SJSA1 (cell line): ENCODE results near the gene SGF29. TPM values are rescaled to one million over a fixed set of nuclear protein-coding genes. Genes with fewer than 3 reads are reported as not detected.
A peak's percentile ranks its signal among the peaks of the same experiment; 100 is the strongest.
"Not testable (repeated sequence)": the region's sequence is repeated elsewhere in the genome, so short reads cannot be mapped to it uniquely, and the experiment has no call there.

Experiments used
- DNase-seq, 2 experiments: peaks; one replicate each; pipeline ENCODE4 v3.0.0-alpha.2; 2015 to 2020; ENCODE audit warnings: low spot score in 2 of 2, low read depth in 1 of 2
- H3K27ac ChIP-seq: fragments of 250-450 bp; sonication (Bioruptor Pico); 2 replicates; pipeline ENCODE4 v1.5.1; 2020; ENCODE audit warnings: mild to moderate bottlenecking, moderate library complexity
- H3K27me3 ChIP-seq: fragments of 250-450 bp; sonication (Bioruptor Pico); replicated peaks from 2 replicates; pipeline ENCODE4 v1.5.1; 2020; ENCODE audit warnings: mild to moderate bottlenecking, moderate library complexity
- H3K36me3 ChIP-seq: fragments of 250-450 bp; sonication (Bioruptor Pico); 2 replicates; pipeline ENCODE4 v1.5.1; 2020; ENCODE audit warnings: mild to moderate bottlenecking
- H3K4me1 ChIP-seq: fragments of 250-450 bp; sonication (Bioruptor Pico); replicated peaks from 2 replicates; pipeline ENCODE4 v1.6.1; 2021; ENCODE audit warnings: mild to moderate bottlenecking
- H3K4me3 ChIP-seq: fragments of 250-450 bp; sonication (Bioruptor Pico); 2 replicates; pipeline ENCODE4 v1.5.1; 2020; ENCODE audit warnings: mild to moderate bottlenecking
- H3K9me3 ChIP-seq: fragments of 250-450 bp; sonication (Bioruptor Pico); replicated peaks from 2 replicates; pipeline ENCODE4 v1.5.1; 2020; ENCODE audit warnings: mild to moderate bottlenecking
- total RNA-seq: library from RNA; depleted of rRNA; stranded (reverse); fragments of >200 nt; shearing (Covaris generic); gene quantifications from 2 replicates; pipeline ENCODE4 v1.2.3, GENCODE V29; 2014

The SGF29 gene
- total RNA-seq, 1 experiment from 2014 or later, result 20.6 TPM

- no peak overlapping the region for H3K27ac ChIP-seq
- H3K9me3 ChIP-seq, result no peaks in the 10 kb centered on the region
- DNase-seq, result no peak
- no peak overlapping the region for H3K4me3 ChIP-seq
- no peaks in the 10 kb centered on the region for H3K36me3 ChIP-seq
- H3K27me3 ChIP-seq, result 0 out of 2 replicates have a peak, but pooled peaks cover 3% of the 10 kb centered on the region
- H3K4me1 ChIP-seq, result peaks cover 5% of the 10 kb centered on the region; the same call in 1 of the 2 replicates
Observed at GRCh38 chr16:28542646-28543045, 11.1 kb upstream of the SGF29 start.

- no peak for DNase-seq
- Histone ChIP-seq H3K27me3 (0 out of 2 replicates have a peak, but pooled peaks cover 3% of the 10 kb centered on the region), H3K9me3 (no peaks in the 10 kb centered on the region), H3K27ac (no peak overlapping the region), H3K4me3 (no peak overlapping the region), H3K36me3 (no peaks in the 10 kb centered on the region), H3K4me1 (peaks cover 5% of the 10 kb centered on the region; the same call in 1 of the 2 replicates)
Observed at GRCh38 chr16:28543072-28543471, 10.6 kb upstream of the SGF29 start.

GRCh38 chr16:28544998-28545397, 8.7 kb upstream of the SGF29 start:
- H3K36me3 ChIP-seq, result no peaks in the 10 kb centered on the region
- H3K9me3 ChIP-seq, result no peaks in the 10 kb centered on the region
- no peaks in the 10 kb centered on the region for H3K4me1 ChIP-seq
- no peak for DNase-seq
- H3K4me3 ChIP-seq, result no peak overlapping the region
- 0 out of 2 replicates have a peak, but pooled peaks cover 3% of the 10 kb centered on the region for H3K27me3 ChIP-seq
- no peak overlapping the region for H3K27ac ChIP-seq

- not testable (repeated sequence) for DNase-seq, H3K9me3 ChIP-seq, H3K36me3 ChIP-seq, H3K4me3 ChIP-seq, H3K4me1 ChIP-seq, H3K27me3 ChIP-seq, H3K27ac ChIP-seq
Observed at GRCh38 chr16:28545964-28546363, 7.8 kb upstream of the SGF29 start.

- H3K9me3 ChIP-seq, result no peaks in the 10 kb centered on the region
- no peaks in the 10 kb centered on the region for H3K4me1 ChIP-seq
- no peak overlapping the region for H3K27ac ChIP-seq
- no peak for DNase-seq
- H3K27me3 ChIP-seq, result 0 out of 2 replicates have a peak, but pooled peaks cover 3% of the 10 kb centered on the region
- H3K36me3 ChIP-seq, result no peaks in the 10 kb centered on the region
- H3K4me3 ChIP-seq, result no peak overlapping the region
Observed at GRCh38 chr16:28546626-28547025, 7.1 kb upstream of the SGF29 start.

- DNase-seq, result no peak
Observed at GRCh38 chr16:28548306-28548802, 5.4 kb upstream of the SGF29 start.

GRCh38 chr16:28549301-28549899, 4.3 kb upstream of the SGF29 start:
- Histone ChIP-seq H3K4me3 (no peak overlapping the region), H3K9me3 (no peaks in the 10 kb centered on the region), H3K27me3 (0 out of 2 replicates have a peak, but pooled peaks cover 3% of the 10 kb centered on the region), H3K4me1 (peaks cover 2% of the 10 kb centered on the region), H3K27ac (no peak overlapping the region), H3K36me3 (no peaks in the 10 kb centered on the region)
- no peak for DNase-seq

More at GRCh38 chr16:28548306-28548802, 5.4 kb upstream of the SGF29 start:
- Histone ChIP-seq H3K27me3 (0 out of 2 replicates have a peak, but pooled peaks cover 3% of the 10 kb centered on the region), H3K36me3 (no peaks in the 10 kb centered on the region), H3K4me1 (no peaks in the 10 kb centered on the region), H3K27ac (no peak overlapping the region), H3K4me3 (no peak overlapping the region), H3K9me3 (no peaks in the 10 kb centered on the region)

- Histone ChIP-seq H3K27me3 (no peaks in the 10 kb centered on the region), H3K4me1 (peaks cover 6% of the 10 kb centered on the region), H3K27ac (no peak overlapping the region), H3K36me3 (peaks cover 22% of the 10 kb centered on the region), H3K9me3 (no peaks in the 10 kb centered on the region), H3K4me3 (peak overlapping the region; percentile 62)
- DNase-seq, result no peak
Observed at GRCh38 chr16:28554634-28555423, 1.1 kb downstream of the SGF29 start.

- DNase-seq, result no peak
- Histone ChIP-seq H3K36me3 (peaks cover 22% of the 10 kb centered on the region), H3K9me3 (no peaks in the 10 kb centered on the region), H3K4me3 (no peak overlapping the region), H3K27ac (no peak overlapping the region), H3K4me1 (peaks cover 6% of the 10 kb centered on the region), H3K27me3 (no peaks in the 10 kb centered on the region)
Observed at GRCh38 chr16:28555561-28555960, 1.8 kb downstream of the SGF29 start.

GRCh38 chr16:28556914-28557320, 3.2 kb downstream of the SGF29 start:
- H3K27me3 ChIP-seq, result no peaks in the 10 kb centered on the region
- DNase-seq, result no peak
- peaks cover 15% of the 10 kb centered on the region for H3K4me1 ChIP-seq
- H3K4me3 ChIP-seq, result no peak overlapping the region
- H3K27ac ChIP-seq, result no peak overlapping the region
- peaks cover 22% of the 10 kb centered on the region for H3K36me3 ChIP-seq
- no peaks in the 10 kb centered on the region for H3K9me3 ChIP-seq

- no peaks in the 10 kb centered on the region for H3K27me3 ChIP-seq
- peaks cover 16% of the 10 kb centered on the region for H3K4me1 ChIP-seq
- H3K4me3 ChIP-seq, result no peak overlapping the region
- no peaks in the 10 kb centered on the region for H3K9me3 ChIP-seq
- peaks cover 22% of the 10 kb centered on the region for H3K36me3 ChIP-seq
- H3K27ac ChIP-seq, result no peak overlapping the region
- DNase-seq, result no peak
Observed at GRCh38 chr16:28558456-28558855, 4.7 kb downstream of the SGF29 start.

GRCh38 chr16:28561557-28562187, 8.0 kb downstream of the SGF29 start:
- Histone ChIP-seq H3K36me3 (peaks cover 22% of the 10 kb centered on the region), H3K9me3 (no peaks in the 10 kb centered on the region; the same call in 1 of the 2 replicates), H3K27ac (no peak overlapping the region), H3K4me3 (no peak overlapping the region), H3K27me3 (no peaks in the 10 kb centered on the region), H3K4me1 (peaks cover 9% of the 10 kb centered on the region)
- DNase-seq, result no peak

GRCh38 chr16:28562199-28562598, 8.5 kb downstream of the SGF29 start:
- H3K4me3 ChIP-seq, result no peak overlapping the region
- peaks cover 20% of the 10 kb centered on the region for H3K36me3 ChIP-seq
- no peak for DNase-seq
- no peaks in the 10 kb centered on the region for H3K27me3 ChIP-seq
- peaks cover 9% of the 10 kb centered on the region for H3K4me1 ChIP-seq
- peaks cover under 1% of the 10 kb centered on the region for H3K9me3 ChIP-seq
- no peak overlapping the region for H3K27ac ChIP-seq

GRCh38 chr16:28563218-28563617, 9.5 kb downstream of the SGF29 start:
- Histone ChIP-seq H3K4me3 (no peak overlapping the region), H3K27ac (no peak overlapping the region), H3K4me1 (peaks cover 9% of the 10 kb centered on the region), H3K36me3 (peaks cover 19% of the 10 kb centered on the region), H3K9me3 (peaks cover 7% of the 10 kb centered on the region), H3K27me3 (no peaks in the 10 kb centered on the region)
- DNase-seq, result no peak
